GM18909 (cell line): ENCODE results near the gene GPR151.

Experiments used
- ATAC-seq: cut with Tn5 transposase; IDR thresholded peaks from one replicate; pipeline ENCODE4 v1.9.1; 2021; ENCODE audit warnings: mild to moderate bottlenecking; ENCODE audit not compliant: unreplicated experiment, poor library complexity

GPR151 gene

GRCh38 chr5:146521403-146522106, 5.6 kb upstream of the GPR151 start:
- no peak for ATAC-seq

- no peak for ATAC-seq
Measured at GRCh38 chr5:146520731-146521130, 4.7 kb upstream of the GPR151 start.

GRCh38 chr5:146519554-146519953, 3.6 kb upstream of the GPR151 start:
- no peak for ATAC-seq

GRCh38 chr5:146515473-146516150, 378 bp downstream of the GPR151 start:
- no peak for ATAC-seq

GRCh38 chr5:146514575-146514974, 1.4 kb downstream of the GPR151 start:
- no peak for ATAC-seq

GRCh38 chr5:146513462-146513861, 2.5 kb downstream of the GPR151 start:
- no peak for ATAC-seq

GRCh38 chr5:146510559-146511125, 5.3 kb downstream of the GPR151 start:
- no peak for ATAC-seq

- ATAC-seq = no peak
Measured at GRCh38 chr5:146507428-146507827, 8.6 kb downstream of the GPR151 start.

- ATAC-seq = no peak
Measured at GRCh38 chr5:146499680-146500079, 16.3 kb downstream of the GPR151 start.

GRCh38 chr5:146494656-146495055, 21.3 kb downstream of the GPR151 start:
- ATAC-seq = no peak

GRCh38 chr5:146490089-146490843, 25.7 kb downstream of the GPR151 start:
- no peak for ATAC-seq

- no peak for ATAC-seq
Measured at GRCh38 chr5:146484714-146485391, 31.1 kb downstream of the GPR151 start.

- no peak for ATAC-seq
Measured at GRCh38 chr5:146482775-146483174, 33.2 kb downstream of the GPR151 start.

- no peak for ATAC-seq
Measured at GRCh38 chr5:146475906-146476305, 40.1 kb downstream of the GPR151 start.

GRCh38 chr5:146475190-146475780, 40.7 kb downstream of the GPR151 start:
- ATAC-seq = no peak

GRCh38 chr5:146474065-146474464, 41.9 kb downstream of the GPR151 start:
- ATAC-seq = no peak

GRCh38 chr5:146467760-146468159, 48.2 kb downstream of the GPR151 start:
- ATAC-seq = no peak

- no peak for ATAC-seq
Measured at GRCh38 chr5:146466521-146467349, 49.3 kb downstream of the GPR151 start.

GRCh38 chr5:146463446-146463845, 52.5 kb downstream of the GPR151 start:
- no peak for ATAC-seq
